Measurements from ENCODE around the gene DDA1.
"Not testable (repeated sequence)": the region's sequence is repeated elsewhere in the genome, so short reads cannot be mapped to it uniquely, and the experiment has no call there.

DDA1 gene

DNA sequence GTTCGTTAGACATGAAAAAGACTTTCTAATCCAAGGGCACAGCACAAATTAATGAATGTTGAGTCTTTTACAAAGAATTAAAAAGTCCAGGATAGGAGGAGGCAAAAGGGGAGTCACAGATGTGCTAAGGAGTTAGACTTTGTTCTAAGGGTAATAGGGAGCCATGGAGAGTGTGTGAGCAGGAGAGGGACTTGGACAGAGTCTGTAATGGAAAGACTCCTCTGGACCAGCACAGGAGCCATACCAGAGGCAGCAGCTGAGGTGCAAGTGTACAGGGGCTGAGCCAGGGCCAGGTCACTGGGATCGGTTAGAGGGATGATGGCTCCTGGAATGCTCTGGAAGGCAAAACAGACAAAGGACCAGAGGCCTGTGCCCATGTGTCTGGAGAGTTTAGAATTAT lies 38.5 kb downstream of the DDA1 start:
- DNase-seq (ENCODE audit: low read depth): no peak

DNA sequence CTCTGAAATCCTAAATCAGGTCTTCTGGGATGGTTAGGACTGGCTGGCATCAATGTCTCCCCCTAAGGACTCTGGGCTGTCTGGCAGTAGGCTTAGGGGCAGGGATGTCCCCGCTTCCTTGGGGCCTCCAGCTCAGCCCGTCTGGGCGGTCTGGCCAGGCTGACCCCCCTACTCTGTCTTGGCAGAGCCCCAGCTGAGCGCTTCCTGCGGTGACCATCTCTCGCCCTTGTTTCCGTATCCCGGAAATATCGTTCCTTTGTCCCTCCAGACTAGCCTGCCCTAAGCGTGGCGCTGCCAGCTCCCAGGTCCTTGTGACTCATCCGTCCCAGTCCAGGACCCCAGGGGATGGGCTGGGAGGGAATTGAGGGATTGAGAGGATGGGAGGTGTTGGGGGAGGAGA lies 39.3 kb downstream of the DDA1 start:
- no peak for DNase-seq (ENCODE audit: low read depth)

DNA sequence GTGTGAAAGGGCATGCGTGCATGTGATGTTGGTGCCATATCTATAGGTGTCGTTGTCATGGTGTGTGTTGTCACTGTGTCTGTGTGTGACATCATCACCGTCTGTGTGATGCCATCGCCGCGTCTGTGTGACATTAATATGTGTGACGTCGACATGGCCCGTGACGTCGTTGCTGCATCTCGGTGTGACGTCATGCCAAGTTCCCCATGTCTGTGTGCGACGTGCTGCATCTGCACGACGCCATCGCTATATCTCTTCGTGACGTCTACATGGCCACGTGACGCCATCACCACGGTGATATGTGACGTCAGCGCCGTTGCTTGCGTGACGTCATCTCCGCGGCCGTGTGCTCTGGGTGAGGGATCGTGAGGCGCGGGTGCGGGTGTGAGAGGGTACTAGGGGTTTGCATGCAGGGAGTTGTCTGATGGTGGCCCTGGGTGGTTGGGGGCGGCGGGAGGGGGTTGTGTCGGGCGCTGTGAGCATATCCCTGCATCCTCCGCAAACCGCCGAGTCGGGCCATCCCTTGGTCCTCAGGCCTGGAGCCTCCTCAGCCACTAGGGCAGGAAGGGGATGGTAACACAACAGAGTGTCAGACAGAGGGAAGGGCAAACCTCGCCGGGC lies 42.6 kb downstream of the DDA1 start:
- no peak for DNase-seq (ENCODE audit: low read depth)

DNA sequence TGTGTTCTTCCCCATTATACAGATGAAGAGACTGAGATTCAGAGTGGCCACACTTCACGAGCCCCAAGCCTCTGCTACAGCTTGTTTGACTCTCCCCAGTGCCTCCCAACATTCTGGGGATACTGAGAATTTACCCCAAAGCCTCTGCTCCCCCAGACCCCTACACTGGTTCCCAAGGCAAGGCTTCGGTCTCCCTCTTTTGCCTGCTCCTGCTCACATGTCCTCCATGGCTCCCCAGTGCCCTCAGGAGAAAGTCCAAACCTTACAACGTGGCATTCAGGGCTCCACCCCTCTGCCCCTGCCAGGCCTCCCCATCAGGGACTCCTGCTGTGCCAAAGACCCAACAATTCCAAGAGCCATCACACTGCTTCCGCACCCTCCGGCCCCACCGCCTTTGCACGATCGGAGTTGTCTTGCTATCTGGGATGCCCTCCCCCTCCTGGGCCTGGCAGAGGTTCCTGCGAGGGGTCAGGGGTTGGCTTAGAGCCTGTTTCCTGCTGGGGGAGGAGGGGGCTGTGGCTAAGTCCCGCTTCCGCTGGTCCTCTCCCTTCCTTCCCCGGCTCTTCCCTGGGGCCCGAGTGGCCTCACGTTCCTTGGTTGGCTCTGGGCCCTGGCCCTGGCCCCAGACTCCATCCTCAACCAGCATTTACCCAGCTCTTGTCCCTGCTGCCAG lies 43.4 kb downstream of the DDA1 start:
- no peak for DNase-seq (ENCODE audit: low read depth)

DNA sequence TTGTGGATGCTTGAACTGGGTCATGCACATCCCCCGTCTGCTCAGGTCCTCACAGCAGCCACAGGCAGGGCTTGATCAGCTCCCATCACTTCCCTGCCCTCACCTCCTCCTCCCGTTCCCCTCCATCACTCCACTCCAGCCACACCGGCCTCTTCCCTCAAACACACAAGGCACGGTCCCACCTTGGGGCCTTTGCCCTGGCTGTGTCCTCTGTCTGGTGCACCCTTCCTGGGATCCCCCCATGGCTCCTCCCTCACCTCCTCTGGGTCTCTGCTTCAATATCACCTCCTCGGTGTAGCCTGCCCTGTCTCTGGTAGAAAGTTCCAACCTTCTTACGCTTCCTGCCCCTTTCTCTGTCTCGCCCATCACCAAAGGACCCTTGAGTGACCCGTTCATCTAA lies 44.0 kb downstream of the DDA1 start:
- no peak for DNase-seq (ENCODE audit: low read depth)

DNA sequence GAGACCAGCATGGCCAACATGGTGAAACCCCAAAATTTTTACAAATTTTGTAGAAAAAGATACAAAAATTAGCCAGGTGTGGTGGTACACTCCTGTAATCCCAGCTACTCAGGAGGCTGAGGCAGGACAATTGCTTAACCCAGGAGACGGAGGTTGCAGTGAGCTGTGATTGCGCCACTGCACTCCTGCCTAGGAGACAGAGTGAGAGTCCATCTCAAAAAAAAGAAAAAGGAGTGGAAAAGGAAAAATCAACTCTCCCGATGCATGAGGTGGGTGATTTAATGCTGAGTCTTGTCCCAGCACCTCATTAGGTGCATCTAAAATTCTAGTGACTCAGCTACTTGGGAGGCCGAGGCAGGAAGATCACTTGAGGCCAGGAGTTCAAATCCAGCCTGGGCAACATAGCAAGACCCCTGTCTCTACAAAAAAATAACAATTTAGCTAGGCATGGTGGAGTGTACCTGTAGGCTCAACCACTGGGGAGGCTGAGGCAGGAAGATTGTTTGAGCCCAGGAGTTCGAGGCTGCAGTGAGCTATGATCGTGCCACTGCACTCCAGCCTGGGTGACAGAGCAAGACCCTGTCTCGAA lies 47.8 kb downstream of the DDA1 start:
- DNase-seq (ENCODE audit: low read depth): no peak

DNA sequence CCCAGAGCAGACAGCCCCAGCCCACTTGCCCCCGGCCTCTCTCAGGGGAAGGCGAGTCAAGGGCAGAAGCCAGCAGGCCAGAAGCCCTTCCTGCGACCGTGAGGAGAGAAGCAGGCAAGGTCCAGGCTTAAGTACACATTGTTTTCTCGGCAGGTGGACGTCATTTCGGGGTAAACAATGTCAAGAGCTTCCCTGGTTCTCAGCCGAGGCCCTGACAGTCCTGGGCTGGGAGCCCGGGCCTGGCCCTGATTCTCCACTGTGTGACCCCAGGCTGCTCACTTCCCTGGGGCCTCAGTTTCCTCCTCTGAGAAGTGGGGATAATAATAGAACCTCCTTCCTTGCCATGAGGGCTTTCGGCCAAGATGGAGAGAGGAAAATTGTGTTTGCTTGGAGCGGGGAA lies 48.4 kb downstream of the DDA1 start:
- DNase-seq (ENCODE audit: low read depth): no peak

DNA sequence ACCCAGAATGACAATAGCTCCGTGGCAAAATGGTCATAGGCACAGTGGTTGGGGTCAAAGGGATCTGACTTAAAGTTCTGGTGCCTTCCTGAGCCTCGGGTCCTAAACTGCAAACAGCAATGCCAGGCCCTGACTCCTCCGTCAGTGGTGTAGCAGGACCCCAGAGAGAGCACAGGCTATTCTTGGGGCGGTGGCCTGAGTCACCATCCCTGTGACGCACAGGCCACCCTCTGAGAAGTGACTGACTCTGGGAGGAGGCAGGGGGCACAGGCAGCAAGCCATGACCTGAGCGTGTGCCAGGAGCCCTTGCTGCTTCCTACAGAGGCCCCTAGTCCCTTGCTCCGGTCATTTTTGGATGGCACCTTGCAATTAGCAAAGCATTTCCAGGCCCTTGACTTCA lies 49.0 kb downstream of the DDA1 start:
- DNase-seq (ENCODE audit: low read depth): no peak

DNA sequence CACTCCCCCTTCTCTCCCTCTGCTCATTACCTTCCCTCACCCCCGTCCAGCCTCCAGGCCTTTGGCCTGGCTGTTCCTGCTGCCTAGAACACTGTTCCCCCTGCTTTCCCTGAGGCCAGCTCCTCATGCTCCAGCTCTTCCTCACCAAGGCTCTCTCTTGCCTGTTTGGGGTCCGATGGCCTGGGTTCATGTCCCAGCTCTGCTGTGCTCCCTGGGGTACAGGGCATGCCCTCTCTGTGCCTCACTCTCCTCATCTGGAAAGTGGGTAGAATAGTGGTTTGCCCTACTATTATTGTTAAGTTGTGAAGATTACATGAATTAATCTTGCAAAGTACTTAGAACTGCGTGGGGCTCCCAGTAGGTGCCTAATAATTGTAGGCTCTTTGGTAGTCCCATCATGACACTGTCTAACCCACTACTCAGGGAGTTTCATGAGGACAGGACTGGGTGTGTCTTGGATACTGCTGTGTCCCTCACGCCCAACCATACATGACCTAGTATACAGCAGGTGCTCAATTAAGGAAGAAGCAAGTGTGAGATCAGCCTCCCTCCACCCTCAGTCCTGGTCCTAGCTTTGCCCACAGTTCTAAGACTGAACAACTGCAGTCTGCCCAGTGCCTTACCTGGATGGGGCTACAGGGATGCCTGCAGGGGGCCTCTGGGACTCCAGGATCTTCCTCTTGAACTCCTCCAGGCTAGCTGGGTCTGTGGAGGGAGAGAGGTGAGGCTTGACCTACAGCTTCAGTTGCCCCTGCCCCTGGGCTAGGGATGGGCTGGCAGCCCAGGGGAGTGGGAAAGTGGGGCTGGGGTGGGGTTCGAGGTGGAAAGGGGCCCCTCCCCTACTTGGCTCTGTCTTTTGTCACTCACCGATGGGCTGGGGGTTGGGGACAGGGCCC lies 50.8 kb downstream of the DDA1 start:
- no peak for DNase-seq (ENCODE audit: low read depth)

DNA sequence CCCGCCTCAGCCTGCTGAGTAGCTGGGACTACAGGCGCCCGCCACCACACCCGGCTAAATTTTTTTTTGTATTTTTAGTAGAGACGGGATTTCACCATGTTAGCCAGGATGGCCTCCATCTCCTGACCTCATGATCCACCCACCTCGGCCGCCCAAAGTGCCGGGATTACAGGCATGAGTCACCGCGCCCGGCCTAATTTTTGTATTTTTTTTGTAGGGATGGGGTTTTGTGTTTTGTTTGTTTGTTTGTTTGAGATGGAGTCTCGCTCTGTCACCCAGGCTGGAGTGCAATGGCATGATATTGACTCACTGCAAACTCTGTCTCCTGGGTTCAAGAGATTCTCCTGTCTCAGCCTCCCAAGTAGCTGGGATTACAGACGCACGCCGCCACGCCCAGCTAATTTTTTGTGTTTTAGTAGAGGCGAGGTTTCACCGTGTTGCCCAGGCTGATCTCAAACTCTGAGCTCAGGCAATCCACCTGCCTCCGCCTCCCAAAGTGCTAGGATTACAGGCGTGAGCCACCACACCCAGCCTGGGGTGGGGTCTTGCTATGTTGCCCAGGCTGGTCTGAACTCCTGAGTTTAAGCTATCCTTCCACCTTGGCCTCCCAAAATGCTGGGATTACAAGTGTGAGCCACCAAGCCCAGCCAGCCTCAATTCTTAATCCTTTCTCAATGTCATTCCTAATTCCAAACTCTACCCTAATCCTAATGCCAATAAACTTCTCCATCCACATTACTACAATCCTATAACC lies 54.7 kb downstream of the DDA1 start:
- not testable (repeated sequence) for DNase-seq (ENCODE audit: low read depth)

DNA sequence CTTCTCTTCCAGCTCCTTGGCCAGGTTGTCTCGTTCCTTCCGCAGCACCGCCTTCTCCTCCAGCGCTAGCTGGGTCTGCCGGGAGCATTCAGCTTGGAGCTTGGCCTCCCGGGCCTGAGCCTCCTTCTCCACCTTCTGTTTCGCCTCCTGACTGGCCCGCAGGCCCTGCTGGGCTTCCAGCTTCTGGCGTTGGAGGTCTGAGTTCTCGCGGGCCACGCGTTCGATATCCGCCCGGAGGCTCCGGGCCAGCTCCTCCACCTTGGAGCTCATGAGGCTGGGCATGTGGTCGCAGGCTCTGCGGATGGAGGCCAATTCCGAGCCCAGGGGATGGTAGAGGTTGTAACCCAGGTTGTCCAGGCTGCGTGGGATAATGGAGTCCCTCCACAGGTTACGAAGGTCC lies 56.0 kb downstream of the DDA1 start:
- DNase-seq (ENCODE audit: low read depth): no peak

DNA sequence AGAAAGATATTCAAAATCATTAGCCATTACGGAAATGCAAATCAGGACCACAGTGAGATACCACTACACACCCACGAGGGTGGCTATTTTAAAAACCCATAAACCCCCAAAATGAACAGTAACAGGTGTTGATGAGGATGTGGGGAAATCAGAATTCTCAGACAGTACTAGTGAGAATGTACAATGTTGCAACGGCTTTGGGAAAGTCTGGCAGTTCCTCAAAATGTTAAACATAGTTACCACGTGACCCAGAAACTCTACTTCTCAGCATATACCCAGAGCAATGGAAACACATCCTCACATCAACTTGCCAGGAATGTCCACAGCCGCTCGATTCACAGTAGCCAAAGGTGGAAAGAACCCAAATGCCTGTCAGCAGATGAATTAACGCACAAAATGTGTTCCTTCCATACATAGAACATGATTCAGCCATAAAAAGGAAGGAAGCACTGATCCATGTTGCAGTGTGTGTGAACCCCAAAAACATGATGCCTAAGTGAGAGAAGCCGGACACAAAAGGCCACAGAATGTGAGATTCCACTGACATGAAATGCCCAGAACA lies 60.7 kb downstream of the DDA1 start:
- no peak for DNase-seq (ENCODE audit: low read depth)
